Adrenal gland (tissue), 5 donors: Measurements from ENCODE around the gene DHX32.

Experiments
- POLR2A ChIP-seq, 2 donors: fragments of 450-650 bp; IDR thresholded peaks; one replicate each; pipeline ENCODE4 v1.6.1; 2017; ENCODE audit warnings: antibody characterized with exemption in 2 of 2, mild to moderate bottlenecking in 2 of 2, moderate library complexity in 1 of 2
- TF ChIP-seq, protein P1 (sequence below), 6 experiments: fragments of 450-650 bp in 4 of 6; fragments of 200-600 bp in 2 of 6; sonication (generic) in 1 of 6; IDR thresholded peaks; 1 replicate in 5 of 6; 2 replicates in 1 of 6; pipeline versions ENCODE4 v1.5.1 to v1.8.0; 2016 to 2021; ENCODE audit warnings: antibody characterized with exemption in 6 of 6, mild to moderate bottlenecking in 2 of 6, moderate library complexity in 1 of 6
- donor health status: DM: no; HTN: no; CAD: no.

GRCh38 chr10:125802131-125802530, 79.0 kb downstream of the DHX32 start:
- TF ChIP-seq, protein P1, sequence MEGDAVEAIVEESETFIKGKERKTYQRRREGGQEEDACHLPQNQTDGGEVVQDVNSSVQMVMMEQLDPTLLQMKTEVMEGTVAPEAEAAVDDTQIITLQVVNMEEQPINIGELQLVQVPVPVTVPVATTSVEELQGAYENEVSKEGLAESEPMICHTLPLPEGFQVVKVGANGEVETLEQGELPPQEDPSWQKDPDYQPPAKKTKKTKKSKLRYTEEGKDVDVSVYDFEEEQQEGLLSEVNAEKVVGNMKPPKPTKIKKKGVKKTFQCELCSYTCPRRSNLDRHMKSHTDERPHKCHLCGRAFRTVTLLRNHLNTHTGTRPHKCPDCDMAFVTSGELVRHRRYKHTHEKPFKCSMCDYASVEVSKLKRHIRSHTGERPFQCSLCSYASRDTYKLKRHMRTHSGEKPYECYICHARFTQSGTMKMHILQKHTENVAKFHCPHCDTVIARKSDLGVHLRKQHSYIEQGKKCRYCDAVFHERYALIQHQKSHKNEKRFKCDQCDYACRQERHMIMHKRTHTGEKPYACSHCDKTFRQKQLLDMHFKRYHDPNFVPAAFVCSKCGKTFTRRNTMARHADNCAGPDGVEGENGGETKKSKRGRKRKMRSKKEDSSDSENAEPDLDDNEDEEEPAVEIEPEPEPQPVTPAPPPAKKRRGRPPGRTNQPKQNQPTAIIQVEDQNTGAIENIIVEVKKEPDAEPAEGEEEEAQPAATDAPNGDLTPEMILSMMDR (IDR thresholded peaks at IDR 0.05), result no peak
- TF ChIP-seq POLR2A (IDR thresholded peaks at IDR 0.05), result no peak
